GM19043 (cell line): ENCODE measurements around the gene CCNI.

Experiments used
- ATAC-seq: cut with Tn5 transposase; IDR thresholded peaks from one replicate; pipeline ENCODE4 v1.9.1; 2021; ENCODE audit warnings: low read depth; ENCODE audit not compliant: unreplicated experiment

CCNI gene

GRCh38 chr4:77009511-77010115, 66.2 kb downstream of the CCNI start:
- ATAC-seq: no peak

GRCh38 chr4:77007358-77008230, 68.2 kb downstream of the CCNI start:
- ATAC-seq: peak; percentile 92

DNA sequence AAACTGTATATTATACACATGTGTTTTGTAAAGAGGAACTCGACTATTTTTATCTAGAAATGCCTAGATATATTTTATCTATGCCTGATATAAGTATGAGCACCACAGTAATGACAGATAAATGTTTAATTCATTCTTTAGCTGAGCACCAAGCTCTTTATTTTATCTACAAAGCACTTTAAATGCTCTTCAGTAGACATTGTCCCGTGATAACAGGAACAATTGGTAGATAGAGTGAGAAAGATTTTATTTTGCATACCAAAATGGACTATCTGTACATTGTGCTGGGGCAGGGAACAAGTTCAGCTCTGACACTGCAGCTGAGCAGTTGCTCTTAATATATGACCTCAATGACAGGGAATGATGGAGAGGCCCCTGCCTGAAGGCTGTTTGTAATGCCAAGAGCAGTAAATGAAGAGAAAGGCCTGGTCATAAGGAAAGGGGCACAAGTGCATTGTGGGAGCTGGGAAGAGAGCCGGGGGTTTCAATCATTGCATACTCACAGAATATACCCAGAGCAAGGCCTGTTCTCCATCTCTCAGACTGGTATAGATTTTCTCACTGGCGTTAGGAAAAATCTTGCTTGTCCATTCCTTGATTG, 68.9 kb downstream of the CCNI start:
- peak; percentile 11 for ATAC-seq

DNA sequence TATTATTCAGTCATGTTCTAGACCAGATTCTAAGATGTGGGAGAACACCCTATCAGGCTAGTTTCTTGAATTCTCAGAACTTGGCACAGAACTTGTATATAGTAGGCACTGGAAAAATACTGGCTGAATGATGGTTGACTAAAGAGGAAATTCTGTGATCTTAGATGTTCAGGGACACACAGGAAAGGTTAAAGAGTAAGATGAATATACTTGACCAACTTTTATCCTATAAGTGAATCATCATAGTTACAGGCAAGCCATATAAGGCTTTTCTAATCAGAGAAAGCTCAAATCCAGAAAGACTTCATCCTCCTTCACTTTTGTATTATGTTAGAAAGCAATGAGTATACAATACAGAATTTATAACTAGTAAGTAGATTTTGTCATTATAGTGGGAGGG, 72.4 kb downstream of the CCNI start:
- no peak for ATAC-seq

GRCh38 chr4:77002321-77003107, 73.3 kb downstream of the CCNI start:
- ATAC-seq: no peak

- ATAC-seq: no peak
These were observed 73.9 kb downstream of the CCNI start for GRCh38 chr4:77001907-77002306.

GRCh38 chr4:76998251-76998901, 77.4 kb downstream of the CCNI start:
- no peak for ATAC-seq

- no peak for ATAC-seq
These were observed 78.3 kb downstream of the CCNI start for GRCh38 chr4:76997532-76997931.
